ENCODE results near the gene LPAR2.

Gene LPAR2

GRCh38 chr19:19597809-19598306 lies 30.2 kb downstream of the LPAR2 start:
- TF ChIP-seq CTCF (IDR thresholded peaks at IDR 0.05; ENCODE audit: borderline replicate concordance, control extremely low read depth, extremely low read depth, insufficient read depth, missing control alignments) = no peak
- peak; percentile 74 for DNase-seq (ENCODE audit: low spot score)
- in situ Hi-C loops (cut with MboI; ENCODE audit: low sequenced_read_pairs, unreplicated experiment) = no loop called here

GRCh38 chr19:19595171-19595701 lies 32.8 kb downstream of the LPAR2 start:
- DNase-seq (ENCODE audit: low spot score) = no peak
- no peak for TF ChIP-seq CTCF (IDR thresholded peaks at IDR 0.05; ENCODE audit: borderline replicate concordance, control extremely low read depth, extremely low read depth, insufficient read depth, missing control alignments)
- in situ Hi-C loops (cut with MboI; ENCODE audit: low sequenced_read_pairs, unreplicated experiment) = no loop called here

- no peak for TF ChIP-seq CTCF (IDR thresholded peaks at IDR 0.05; ENCODE audit: borderline replicate concordance, control extremely low read depth, extremely low read depth, insufficient read depth, missing control alignments)
- in situ Hi-C loops (cut with MboI; ENCODE audit: low sequenced_read_pairs, unreplicated experiment) = no loop called here
- DNase-seq (ENCODE audit: low spot score) = peak; percentile 27
These were observed 33.6 kb downstream of the LPAR2 start for GRCh38 chr19:19594381-19594780.

- TF ChIP-seq CTCF (IDR thresholded peaks at IDR 0.05; ENCODE audit: borderline replicate concordance, control extremely low read depth, extremely low read depth, insufficient read depth, missing control alignments) = no peak
- in situ Hi-C loops (cut with MboI; ENCODE audit: low sequenced_read_pairs, unreplicated experiment) = no loop called here
- DNase-seq (ENCODE audit: low spot score) = no peak
These were observed 35.3 kb downstream of the LPAR2 start for GRCh38 chr19:19592690-19593089.

GRCh38 chr19:19591133-19591825 lies 36.7 kb downstream of the LPAR2 start:
- in situ Hi-C loops (cut with MboI; ENCODE audit: low sequenced_read_pairs, unreplicated experiment) = no loop called here
- no peak for TF ChIP-seq CTCF (IDR thresholded peaks at IDR 0.05; ENCODE audit: borderline replicate concordance, control extremely low read depth, extremely low read depth, insufficient read depth, missing control alignments)
- DNase-seq (ENCODE audit: low spot score) = peak; percentile 85

- in situ Hi-C loops (cut with MboI; ENCODE audit: low sequenced_read_pairs, unreplicated experiment) = no loop called here
- DNase-seq (ENCODE audit: low spot score) = no peak
These were observed 39.5 kb downstream of the LPAR2 start for GRCh38 chr19:19588546-19588945.

More at GRCh38 chr19:19588546-19588945, 39.5 kb downstream of the LPAR2 start:
- TF ChIP-seq CTCF (IDR thresholded peaks at IDR 0.05; ENCODE audit: borderline replicate concordance, control extremely low read depth, extremely low read depth, insufficient read depth, missing control alignments) = no peak
